KMS-11 (cell line): ENCODE data around the gene PCDHB6.
"Not testable (repeated sequence)": the region's sequence is repeated elsewhere in the genome, so short reads cannot be mapped to it uniquely, and the experiment has no call there.

Source experiments
- H2AFZ ChIP-seq: fragments of 200-600 bp; sonication (generic); 2 replicates; pipeline ENCODE4 v1.6.1; 2016; ENCODE audit warnings: antibody characterized with exemption, mixed run types, low read depth
- H3K27ac ChIP-seq: fragments of 200-600 bp; sonication (generic); 2 replicates; pipeline ENCODE4 v1.6.1; 2016; ENCODE audit warnings: mild to moderate bottlenecking, mixed run types
- H3K27me3 ChIP-seq: fragments of 200-600 bp; sonication (generic); 2 replicates; pipeline ENCODE4 v1.6.1; 2017; ENCODE audit warnings: mild to moderate bottlenecking, low read depth, mixed run types, moderate library complexity; ENCODE audit not compliant: insufficient read depth
- H3K36me3 ChIP-seq: fragments of 200-600 bp; sonication (generic); 2 replicates; pipeline ENCODE4 v1.6.1; 2017; ENCODE audit warnings: mild to moderate bottlenecking, mixed run types; ENCODE audit not compliant: insufficient read depth
- H3K4me1 ChIP-seq: fragments of 200-600 bp; sonication (generic); 2 replicates; pipeline ENCODE4 v1.6.1; 2016; ENCODE audit warnings: mild to moderate bottlenecking, low read depth, mixed run types; ENCODE audit not compliant: poor library complexity, severe bottlenecking
- H3K4me2 ChIP-seq: fragments of 200-600 bp; sonication (generic); 2 replicates; pipeline ENCODE4 v1.7.0; 2016; ENCODE audit warnings: mild to moderate bottlenecking, mixed run types
- H3K4me3 ChIP-seq: fragments of 200-600 bp; sonication (generic); IDR thresholded peaks from 2 replicates; pipeline ENCODE4 v1.6.1; 2017; ENCODE audit warnings: low read depth, low read length, mixed read lengths; ENCODE audit not compliant: insufficient read depth
- H3K79me2 ChIP-seq: fragments of 200-600 bp; sonication (generic); 2 replicates; pipeline ENCODE4 v1.6.1; 2016; ENCODE audit warnings: low read depth, mixed run types; ENCODE audit not compliant: insufficient read depth
- H3K9ac ChIP-seq: fragments of 200-600 bp; sonication (generic); 2 replicates; pipeline ENCODE4 v1.6.1; 2016; ENCODE audit warnings: mild to moderate bottlenecking, mixed run types
- H4K20me1 ChIP-seq: fragments of 200-600 bp; sonication (generic); 2 replicates; pipeline ENCODE4 v1.6.1; 2016; ENCODE audit warnings: mild to moderate bottlenecking, mixed run types; ENCODE audit not compliant: insufficient read depth
- CTCF ChIP-seq: fragments of 200-600 bp; sonication (generic); conservative IDR thresholded peaks from 2 replicates; pipeline ENCODE4 v1.6.1; 2017; ENCODE audit warnings: low read depth, mild to moderate bottlenecking, antibody characterized with exemption, low read length, moderate library complexity, mixed read lengths

The PCDHB6 gene

GRCh38 chr5:141172381-141173204 is 22.7 kb downstream of the PCDHB6 start, which contains the start of gene PCDHB7:
TSS of gene PCDHB7 (plus strand) at chr5:141172644. CDS start at chr5:141172836, 192 bp downstream.
- no peak within 1 kb of the TSS for H2AFZ ChIP-seq
- H3K79me2 ChIP-seq = no peaks in the 10 kb centered on the region
- no peak within 1 kb of the TSS for H3K27ac ChIP-seq
- no peaks in the 10 kb centered on the region for H3K27me3 ChIP-seq
- no peak; the same call in 1 of the 2 replicates for TF ChIP-seq CTCF
- no peak within 1 kb of the TSS for H3K4me3 ChIP-seq
- H3K4me1 ChIP-seq = no peaks in the 10 kb centered on the region
- no peak within 1 kb of the TSS for H3K4me2 ChIP-seq
- H4K20me1 ChIP-seq = no peaks in the 10 kb centered on the region
- no peak within 1 kb of the TSS for H3K9ac ChIP-seq
- no peaks in the 10 kb centered on the region for H3K36me3 ChIP-seq

- H3K9ac ChIP-seq, H2AFZ ChIP-seq, H3K27ac ChIP-seq, H3K4me3 ChIP-seq, H4K20me1 ChIP-seq, H3K4me1 ChIP-seq, H3K27me3 ChIP-seq, H3K79me2 ChIP-seq, H3K36me3 ChIP-seq, H3K4me2 ChIP-seq: not testable (repeated sequence)
These were observed 24.6 kb downstream of the PCDHB6 start for GRCh38 chr5:141174291-141175104.

GRCh38 chr5:141175933-141176332 is 26.1 kb downstream of the PCDHB6 start:
- Histone ChIP-seq H3K4me2 (no peak overlapping the region), H3K4me1 (no peaks in the 10 kb centered on the region), H2AFZ (no peak overlapping the region), H3K36me3 (no peaks in the 10 kb centered on the region), H3K4me3 (no peak overlapping the region), H3K27ac (no peak overlapping the region), H3K27me3 (no peaks in the 10 kb centered on the region), H3K9ac (no peak overlapping the region), H4K20me1 (no peaks in the 10 kb centered on the region), H3K79me2 (no peaks in the 10 kb centered on the region)
- no peak for TF ChIP-seq CTCF

GRCh38 chr5:141177577-141178191 is 27.8 kb downstream of the PCDHB6 start, which contains the start of gene PCDHB8:
TSS of gene PCDHB8 (plus strand) at chr5:141177790. CDS start at chr5:141178035, 245 bp downstream.
- not testable (repeated sequence) for H3K27me3 ChIP-seq, H3K4me1 ChIP-seq, H3K4me3 ChIP-seq, H3K9ac ChIP-seq, H3K36me3 ChIP-seq, H2AFZ ChIP-seq, H4K20me1 ChIP-seq, H3K27ac ChIP-seq, H3K79me2 ChIP-seq, H3K4me2 ChIP-seq

- H3K4me3 ChIP-seq, H4K20me1 ChIP-seq, H3K79me2 ChIP-seq, H3K27me3 ChIP-seq, H3K36me3 ChIP-seq, H3K9ac ChIP-seq, H3K27ac ChIP-seq, H3K4me2 ChIP-seq, H3K4me1 ChIP-seq, H2AFZ ChIP-seq: not testable (repeated sequence)
These were observed 29.5 kb downstream of the PCDHB6 start for GRCh38 chr5:141179371-141179770.

GRCh38 chr5:141179876-141180275 is 30.0 kb downstream of the PCDHB6 start:
- not testable (repeated sequence) for H3K27me3 ChIP-seq, H3K79me2 ChIP-seq, H3K4me3 ChIP-seq, H3K27ac ChIP-seq, H3K36me3 ChIP-seq, H2AFZ ChIP-seq, H3K9ac ChIP-seq, H3K4me1 ChIP-seq, H4K20me1 ChIP-seq, H3K4me2 ChIP-seq
